Measurements from ENCODE around the gene LRCH1. TPM values are rescaled to one million over a fixed set of nuclear protein-coding genes. Genes with fewer than 3 reads are reported as not detected.

LRCH1 gene
- total RNA-seq, 1 experiment from 2014 or later = 10.5 TPM

DNA sequence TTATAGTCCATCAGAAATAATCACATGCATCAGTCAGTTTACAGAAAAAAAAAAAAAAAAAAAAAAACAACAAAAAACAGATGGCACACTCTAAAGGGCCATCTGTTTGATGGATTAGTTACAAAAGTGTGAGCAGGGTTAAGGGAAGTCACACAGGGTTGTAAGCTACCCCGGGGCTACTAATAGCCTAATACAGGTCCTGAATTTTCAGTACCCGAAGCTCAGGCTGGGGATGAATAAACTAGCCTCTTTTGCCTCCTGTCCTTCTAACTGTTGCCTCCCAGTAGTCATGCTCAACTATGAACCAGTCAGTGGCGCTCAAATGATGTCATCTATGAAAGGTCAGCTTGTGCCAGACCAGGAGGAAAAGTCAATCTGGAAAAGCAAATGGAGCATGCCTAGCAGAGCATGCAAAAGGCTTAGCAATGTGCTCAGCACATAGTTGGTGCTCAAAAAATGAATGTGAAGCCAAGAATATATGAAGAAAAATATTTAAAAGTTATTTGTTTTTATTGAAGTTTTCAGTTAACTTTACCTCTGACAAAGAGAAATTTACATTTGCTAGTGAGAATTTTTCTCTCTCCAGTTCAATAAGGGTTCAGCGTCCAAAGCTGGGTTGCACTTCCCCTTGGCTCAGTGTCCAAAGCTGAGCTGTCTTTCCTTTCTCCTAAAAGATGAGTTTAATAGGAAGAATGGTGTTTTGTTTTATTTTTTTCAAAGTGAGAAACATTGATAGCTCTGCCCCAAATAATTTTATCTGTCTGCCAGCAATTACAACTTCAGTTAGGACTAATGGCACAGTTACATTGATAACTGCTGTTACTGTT lies 30.8 kb upstream of the LRCH1 start:
- no peak for TF ChIP-seq EZH2 (IDR thresholded peaks at IDR 0.05; ENCODE audit: low read depth)
- TF ChIP-seq, protein P1, sequence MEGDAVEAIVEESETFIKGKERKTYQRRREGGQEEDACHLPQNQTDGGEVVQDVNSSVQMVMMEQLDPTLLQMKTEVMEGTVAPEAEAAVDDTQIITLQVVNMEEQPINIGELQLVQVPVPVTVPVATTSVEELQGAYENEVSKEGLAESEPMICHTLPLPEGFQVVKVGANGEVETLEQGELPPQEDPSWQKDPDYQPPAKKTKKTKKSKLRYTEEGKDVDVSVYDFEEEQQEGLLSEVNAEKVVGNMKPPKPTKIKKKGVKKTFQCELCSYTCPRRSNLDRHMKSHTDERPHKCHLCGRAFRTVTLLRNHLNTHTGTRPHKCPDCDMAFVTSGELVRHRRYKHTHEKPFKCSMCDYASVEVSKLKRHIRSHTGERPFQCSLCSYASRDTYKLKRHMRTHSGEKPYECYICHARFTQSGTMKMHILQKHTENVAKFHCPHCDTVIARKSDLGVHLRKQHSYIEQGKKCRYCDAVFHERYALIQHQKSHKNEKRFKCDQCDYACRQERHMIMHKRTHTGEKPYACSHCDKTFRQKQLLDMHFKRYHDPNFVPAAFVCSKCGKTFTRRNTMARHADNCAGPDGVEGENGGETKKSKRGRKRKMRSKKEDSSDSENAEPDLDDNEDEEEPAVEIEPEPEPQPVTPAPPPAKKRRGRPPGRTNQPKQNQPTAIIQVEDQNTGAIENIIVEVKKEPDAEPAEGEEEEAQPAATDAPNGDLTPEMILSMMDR (conservative IDR thresholded peaks at IDR 0.05) = no peak
- Histone ChIP-seq H3K36me3 (ENCODE audit: low read depth) (no peaks in the 10 kb centered on the region), H3K27me3 (ENCODE audit: insufficient read depth, low read depth) (peaks cover 14% of the 10 kb centered on the region), H3K27ac (no peak overlapping the region), H3K9me2 (ENCODE audit: insufficient read depth) (no peaks in the 10 kb centered on the region), H3K4me3 (no peak overlapping the region), H2AFZ (no peak overlapping the region), H3K4me2 (no peak overlapping the region), H3K4me1 (replicated peaks; ENCODE audit: insufficient read depth) (no peaks in the 10 kb centered on the region), H4K20me1 (ENCODE audit: insufficient read depth) (no peaks in the 10 kb centered on the region), H3K79me2 (ENCODE audit: low read depth) (no peaks in the 10 kb centered on the region), H3K9me3 (ENCODE audit: insufficient read depth, low read depth) (no peaks in the 10 kb centered on the region), H3F3A (ENCODE audit: insufficient read depth, low read depth) (no peaks in the 10 kb centered on the region)
- ChIA-PET CTCF (no interaction called here), POLR2A (ENCODE audit: unreplicated experiment) (no interaction called here)
- no TSS peak for BruUV-seq (replicated peaks)
- intact Hi-C loops (cut with micrococcal nuclease; ENCODE audit: unreplicated experiment) = no loop called here
- DNase-seq = no peak

DNA sequence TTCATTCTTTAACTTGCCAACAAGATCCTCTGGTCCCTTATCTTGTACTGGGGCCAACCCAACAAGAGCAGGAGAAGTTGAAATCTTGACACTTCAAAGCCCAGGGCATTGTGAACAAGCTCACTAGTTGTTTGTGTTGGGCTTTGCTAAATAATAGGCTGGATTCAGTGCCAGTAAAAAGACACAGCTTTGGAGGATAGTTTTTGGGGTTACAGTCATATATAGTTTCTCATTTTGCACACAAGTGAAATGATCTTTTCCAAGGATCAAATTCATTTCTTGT lies 30.3 kb upstream of the LRCH1 start:
- BruUV-seq (replicated peaks) = no TSS peak
- Histone ChIP-seq H3K4me2 (no peak overlapping the region), H3K9me3 (ENCODE audit: insufficient read depth, low read depth) (no peaks in the 10 kb centered on the region), H3K36me3 (ENCODE audit: low read depth) (no peaks in the 10 kb centered on the region), H3K79me2 (ENCODE audit: low read depth) (no peaks in the 10 kb centered on the region), H3K4me1 (replicated peaks; ENCODE audit: insufficient read depth) (no peaks in the 10 kb centered on the region), H3K27ac (no peak overlapping the region), H3F3A (ENCODE audit: insufficient read depth, low read depth) (no peaks in the 10 kb centered on the region), H3K4me3 (no peak overlapping the region), H3K9me2 (ENCODE audit: insufficient read depth) (no peaks in the 10 kb centered on the region), H3K27me3 (ENCODE audit: insufficient read depth, low read depth) (peaks cover 14% of the 10 kb centered on the region), H4K20me1 (ENCODE audit: insufficient read depth) (no peaks in the 10 kb centered on the region), H2AFZ (no peak overlapping the region)
- DNase-seq = no peak
- TF ChIP-seq EZH2 (IDR thresholded peaks at IDR 0.05; ENCODE audit: low read depth) = no peak
- TF ChIP-seq, protein P1 (conservative IDR thresholded peaks at IDR 0.05) = no peak
- intact Hi-C loops (cut with micrococcal nuclease; ENCODE audit: unreplicated experiment) = no loop called here
- CTCF ChIA-PET = no interaction called here
- POLR2A ChIA-PET (ENCODE audit: unreplicated experiment) = no interaction called here

DNA sequence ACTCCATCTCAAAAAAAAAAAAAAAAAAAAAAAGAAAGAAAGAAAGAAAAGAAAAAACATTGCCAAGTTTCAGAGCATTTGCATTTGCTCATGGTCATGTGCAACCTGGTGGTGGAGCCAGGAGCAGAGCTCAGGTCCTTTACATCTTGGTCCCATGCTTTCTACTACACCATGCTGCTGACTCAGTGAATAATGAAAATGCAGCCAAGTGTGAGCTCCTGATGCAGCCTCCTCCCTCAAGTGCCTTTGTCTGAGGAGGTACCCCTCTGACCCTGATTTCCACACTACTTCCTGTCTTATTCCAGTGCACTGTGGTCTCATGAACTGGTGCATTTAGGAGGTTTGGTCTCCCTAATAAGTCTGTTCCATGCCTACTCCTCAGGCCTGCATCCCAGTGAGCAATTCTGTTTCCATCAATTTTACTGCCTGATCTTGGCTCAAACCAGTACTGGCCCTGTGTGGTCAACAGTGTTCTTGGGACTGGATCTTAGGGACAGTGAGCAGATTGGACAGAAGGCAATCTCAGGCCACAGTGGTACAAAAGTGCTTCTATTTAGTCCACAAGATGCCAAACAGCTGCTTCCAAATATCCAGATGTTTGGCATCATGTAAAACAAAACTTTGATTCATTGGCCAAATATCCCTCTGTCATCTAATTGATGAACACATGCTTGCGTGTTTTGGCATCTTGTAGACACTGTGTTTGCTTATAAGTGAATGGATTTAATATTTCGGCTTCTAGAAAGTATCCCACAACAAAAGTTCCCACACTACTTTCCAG lies 28.8 kb upstream of the LRCH1 start:
- TF ChIP-seq, protein P1 (conservative IDR thresholded peaks at IDR 0.05) = no peak
- no peak for TF ChIP-seq EZH2 (IDR thresholded peaks at IDR 0.05; ENCODE audit: low read depth)
- Histone ChIP-seq H4K20me1 (ENCODE audit: insufficient read depth) (no peaks in the 10 kb centered on the region), H3F3A (ENCODE audit: insufficient read depth, low read depth) (no peaks in the 10 kb centered on the region), H3K27ac (no peak overlapping the region), H3K9me3 (ENCODE audit: insufficient read depth, low read depth) (no peaks in the 10 kb centered on the region), H3K27me3 (ENCODE audit: insufficient read depth, low read depth) (peaks cover 14% of the 10 kb centered on the region), H3K36me3 (ENCODE audit: low read depth) (no peaks in the 10 kb centered on the region), H3K79me2 (ENCODE audit: low read depth) (no peaks in the 10 kb centered on the region), H2AFZ (no peak overlapping the region), H3K4me2 (no peak overlapping the region), H3K4me1 (replicated peaks; ENCODE audit: insufficient read depth) (no peaks in the 10 kb centered on the region), H3K9me2 (ENCODE audit: insufficient read depth) (no peaks in the 10 kb centered on the region), H3K4me3 (no peak overlapping the region)
- no TSS peak for BruUV-seq (replicated peaks)
- ChIA-PET POLR2A (ENCODE audit: unreplicated experiment) (no interaction called here), CTCF (no interaction called here)
- intact Hi-C loops (cut with micrococcal nuclease; ENCODE audit: unreplicated experiment) = no loop called here
- DNase-seq = no peak

All from PC-9 (cell line).